ENCODE results near the gene ANKRD12. TPM values are rescaled to one million over a fixed set of nuclear protein-coding genes. Genes with fewer than 3 reads are reported as not detected.

Gene ANKRD12
- polyA plus RNA-seq, 1 donor (not counting 4 experiments of a cell fraction or from before 2014, with no cell fraction given), result 8.0 TPM

GRCh38 chr18:9278028-9278427 is 141.4 kb downstream of the ANKRD12 start:
- H3K79me2 ChIP-seq (ENCODE audit: control insufficient read depth, insufficient read depth, low read length), result no peaks in the 10 kb centered on the region
- no peak overlapping the region for H3K4me2 ChIP-seq (ENCODE audit: control insufficient read depth, extremely low read depth, insufficient read depth, low read depth, low read length)
- no peak overlapping the region for H2AFZ ChIP-seq (ENCODE audit: control insufficient read depth, low read length)
- no peaks in the 10 kb centered on the region for H3K4me1 ChIP-seq (ENCODE audit: control insufficient read depth, extremely low read depth, insufficient read depth, low read length)
- no peaks in the 10 kb centered on the region for H3K27me3 ChIP-seq (ENCODE audit: control insufficient read depth, extremely low read depth, insufficient read depth, low read length)
- no peak overlapping the region for H3K27ac ChIP-seq (ENCODE audit: control insufficient read depth, insufficient read depth, low read length)
- no peak overlapping the region for H3K9ac ChIP-seq (ENCODE audit: control insufficient read depth, extremely low read depth, insufficient read depth, low read length)
- H3K4me3 ChIP-seq (ENCODE audit: control insufficient read depth in 2 of 3, extremely low read depth in 1 of 3, insufficient read depth in 2 of 3, low read depth in 1 of 3, low read length in 3 of 3), result no peak overlapping the region
- dilution Hi-C loops (cut with MboI; ENCODE audit: extremely low pct_ligation_motif_present, low sequenced_read_pairs), result no loop called here
- H4K20me1 ChIP-seq (ENCODE audit: control insufficient read depth, extremely low read depth, insufficient read depth, low read length), result no peaks in the 10 kb centered on the region
- no peaks in the 10 kb centered on the region for H3K9me3 ChIP-seq (ENCODE audit: control insufficient read depth, low read depth, low read length)
- H3K36me3 ChIP-seq (ENCODE audit: control insufficient read depth in 2 of 2, extremely low read depth in 1 of 2, insufficient read depth in 2 of 2, low read length in 2 of 2), result no peaks in the 10 kb centered on the region
- no peak for FAIRE-seq
- DNase-seq (ENCODE audit: low read depth, low spot score), result no peak
- no peaks in the 10 kb centered on the region for H3K9me1 ChIP-seq (ENCODE audit: control insufficient read depth, extremely low read depth, insufficient read depth, low read length)
- TF ChIP-seq EZH2 (IDR thresholded peaks at IDR 0.05; ENCODE audit: low read length), result no peak
- TF ChIP-seq, protein P1, sequence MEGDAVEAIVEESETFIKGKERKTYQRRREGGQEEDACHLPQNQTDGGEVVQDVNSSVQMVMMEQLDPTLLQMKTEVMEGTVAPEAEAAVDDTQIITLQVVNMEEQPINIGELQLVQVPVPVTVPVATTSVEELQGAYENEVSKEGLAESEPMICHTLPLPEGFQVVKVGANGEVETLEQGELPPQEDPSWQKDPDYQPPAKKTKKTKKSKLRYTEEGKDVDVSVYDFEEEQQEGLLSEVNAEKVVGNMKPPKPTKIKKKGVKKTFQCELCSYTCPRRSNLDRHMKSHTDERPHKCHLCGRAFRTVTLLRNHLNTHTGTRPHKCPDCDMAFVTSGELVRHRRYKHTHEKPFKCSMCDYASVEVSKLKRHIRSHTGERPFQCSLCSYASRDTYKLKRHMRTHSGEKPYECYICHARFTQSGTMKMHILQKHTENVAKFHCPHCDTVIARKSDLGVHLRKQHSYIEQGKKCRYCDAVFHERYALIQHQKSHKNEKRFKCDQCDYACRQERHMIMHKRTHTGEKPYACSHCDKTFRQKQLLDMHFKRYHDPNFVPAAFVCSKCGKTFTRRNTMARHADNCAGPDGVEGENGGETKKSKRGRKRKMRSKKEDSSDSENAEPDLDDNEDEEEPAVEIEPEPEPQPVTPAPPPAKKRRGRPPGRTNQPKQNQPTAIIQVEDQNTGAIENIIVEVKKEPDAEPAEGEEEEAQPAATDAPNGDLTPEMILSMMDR (optimal IDR thresholded peaks at IDR 0.05 in 1 of 3, IDR thresholded peaks at IDR 0.05 in 1 of 3, conservative IDR thresholded peaks at IDR 0.05 in 1 of 3; ENCODE audit: extremely low read depth in 1 of 3, insufficient read depth in 2 of 3, low read length in 3 of 3), result no peak

DNA sequence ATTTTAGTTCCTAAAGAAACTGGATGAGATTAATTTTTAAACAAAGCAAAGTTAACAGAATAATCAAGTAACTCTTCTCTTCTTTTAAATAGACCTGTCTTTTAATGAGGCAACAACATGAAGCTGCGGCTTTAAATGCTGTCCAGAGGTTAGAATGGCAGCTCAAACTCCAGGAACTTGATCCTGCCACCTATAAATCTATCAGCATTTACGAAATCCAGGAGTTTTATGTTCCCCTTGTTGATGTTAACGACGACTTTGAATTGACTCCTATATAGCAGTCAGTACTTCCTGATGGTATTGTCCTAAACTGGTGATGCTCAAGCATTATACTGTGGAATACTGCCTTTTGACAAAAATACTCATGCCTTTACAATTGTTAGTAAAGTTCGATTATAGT is 144.3 kb downstream of the ANKRD12 start:
- DNase-seq (ENCODE audit: low read depth, low spot score), result no peak

More for the DNA sequence above, 144.3 kb downstream of the ANKRD12 start:
- dilution Hi-C loops (cut with MboI; ENCODE audit: extremely low pct_ligation_motif_present, low sequenced_read_pairs), result no loop called here
- no peaks in the 10 kb centered on the region for H3K4me1 ChIP-seq (ENCODE audit: control insufficient read depth, extremely low read depth, insufficient read depth, low read length)
- H3K79me2 ChIP-seq (ENCODE audit: control insufficient read depth, insufficient read depth, low read length), result no peaks in the 10 kb centered on the region
- FAIRE-seq, result no peak
- H2AFZ ChIP-seq (ENCODE audit: control insufficient read depth, low read length), result no peak overlapping the region
- H3K9ac ChIP-seq (ENCODE audit: control insufficient read depth, extremely low read depth, insufficient read depth, low read length), result no peak overlapping the region
- H3K9me1 ChIP-seq (ENCODE audit: control insufficient read depth, extremely low read depth, insufficient read depth, low read length), result no peaks in the 10 kb centered on the region
- H3K9me3 ChIP-seq (ENCODE audit: control insufficient read depth, low read depth, low read length), result no peaks in the 10 kb centered on the region
- TF ChIP-seq, protein P1 (optimal IDR thresholded peaks at IDR 0.05 in 1 of 3, IDR thresholded peaks at IDR 0.05 in 1 of 3, conservative IDR thresholded peaks at IDR 0.05 in 1 of 3; ENCODE audit: extremely low read depth in 1 of 3, insufficient read depth in 2 of 3, low read length in 3 of 3), result no peak
- no peak for TF ChIP-seq EZH2 (IDR thresholded peaks at IDR 0.05; ENCODE audit: low read length)
- H3K4me3 ChIP-seq (ENCODE audit: control insufficient read depth in 2 of 3, extremely low read depth in 1 of 3, insufficient read depth in 2 of 3, low read depth in 1 of 3, low read length in 3 of 3), result no peak overlapping the region
- H3K36me3 ChIP-seq (ENCODE audit: control insufficient read depth in 2 of 2, extremely low read depth in 1 of 2, insufficient read depth in 2 of 2, low read length in 2 of 2), result no peaks in the 10 kb centered on the region
- H3K27me3 ChIP-seq (ENCODE audit: control insufficient read depth, extremely low read depth, insufficient read depth, low read length), result no peaks in the 10 kb centered on the region
- no peak overlapping the region for H3K4me2 ChIP-seq (ENCODE audit: control insufficient read depth, extremely low read depth, insufficient read depth, low read depth, low read length)
- no peak overlapping the region for H3K27ac ChIP-seq (ENCODE audit: control insufficient read depth, insufficient read depth, low read length)
- no peaks in the 10 kb centered on the region for H4K20me1 ChIP-seq (ENCODE audit: control insufficient read depth, extremely low read depth, insufficient read depth, low read length)
